HEK293T (cell line): ENCODE measurements around the gene IGFBP6.

Experiments
- CTCF ChIA-PET: fragments of 350-600 bp; formaldehyde crosslinking; extraction: SDS; loops from one replicate; lab custom pipeline; 2021; ENCODE audit warnings: antibody characterized with exemption, inconsistent platforms; lab: Yijun Ruan, JAX
- POLR2A ChIA-PET: fragments of 350-600 bp; formaldehyde crosslinking; extraction: SDS; loops from one replicate; lab custom pipeline; 2020; ENCODE audit warnings: antibody characterized with exemption, inconsistent platforms; lab: Yijun Ruan, JAX
- DNase-seq: peaks from one replicate; pipeline ENCODE4 v3.0.0; 2012; ENCODE audit warnings: mixed read lengths; ENCODE audit errors: extremely low spot score
- ARNT ChIP-seq: fragments of 450-650 bp; IDR thresholded peaks from 2 replicates; pipeline ENCODE4 v1.6.1; 2017; ENCODE audit warnings: mild to moderate bottlenecking
- BHLHE40 ChIP-seq: fragments of 450-650 bp; IDR thresholded peaks from 2 replicates; pipeline ENCODE4 v1.6.1; 2016; ENCODE audit warnings: mild to moderate bottlenecking, moderate library complexity, borderline replicate concordance
- CTBP1 ChIP-seq: fragments of 450-650 bp; IDR thresholded peaks from 2 replicates; pipeline ENCODE4 v1.6.1; 2016; ENCODE audit warnings: borderline replicate concordance
- ELF4 ChIP-seq: fragments of 450-650 bp; IDR thresholded peaks from 2 replicates; pipeline ENCODE4 v1.6.1; 2017; ENCODE audit warnings: antibody characterized with exemption
- FOXA1 ChIP-seq: fragments of 450-650 bp; IDR thresholded peaks from 2 replicates; pipeline ENCODE4 v1.6.1; 2016; ENCODE audit warnings: mild to moderate bottlenecking
- FOXK2 ChIP-seq: fragments of 450-650 bp; IDR thresholded peaks from 2 replicates; pipeline ENCODE4 v1.6.1; 2016; ENCODE audit warnings: mild to moderate bottlenecking
- FOXM1 ChIP-seq: fragments of 450-650 bp; IDR thresholded peaks from 2 replicates; pipeline ENCODE4 v1.6.1; 2017; ENCODE audit warnings: mild to moderate bottlenecking, borderline replicate concordance
- HDGF ChIP-seq: fragments of 450-650 bp; IDR thresholded peaks from 2 replicates; pipeline ENCODE4 v1.6.1; 2017; ENCODE audit warnings: antibody characterized with exemption, borderline replicate concordance
- L3MBTL2 ChIP-seq: fragments of 450-650 bp; conservative IDR thresholded peaks from 2 replicates; pipeline ENCODE4 v1.6.1; 2016; ENCODE audit warnings: mild to moderate bottlenecking
- LEF1 ChIP-seq: fragments of 450-650 bp; IDR thresholded peaks from 2 replicates; pipeline ENCODE4 v1.6.1; 2017; ENCODE audit warnings: mild to moderate bottlenecking, borderline replicate concordance
- NFRKB ChIP-seq: fragments of 450-650 bp; IDR thresholded peaks from 2 replicates; pipeline ENCODE4 v1.6.1; 2016; ENCODE audit warnings: mild to moderate bottlenecking, moderate library complexity
- SP1 ChIP-seq: fragments of 450-650 bp; IDR thresholded peaks from 2 replicates; pipeline ENCODE4 v1.6.1; 2017
- SUZ12 ChIP-seq: fragments of 450-650 bp; IDR thresholded peaks from 2 replicates; pipeline ENCODE4 v1.6.1; 2016; ENCODE audit warnings: mild to moderate bottlenecking
- TARDBP ChIP-seq: fragments of 450-650 bp; IDR thresholded peaks from 2 replicates; pipeline ENCODE4 v1.6.1; 2016
- ZNF384 ChIP-seq: fragments of 450-650 bp; IDR thresholded peaks from 2 replicates; pipeline ENCODE4 v1.6.1; 2016
- TF ChIP-seq, protein P1 (sequence below): fragments of 450-650 bp; IDR thresholded peaks from 2 replicates; pipeline ENCODE4 v1.6.1; 2016

Gene IGFBP6

DNA sequence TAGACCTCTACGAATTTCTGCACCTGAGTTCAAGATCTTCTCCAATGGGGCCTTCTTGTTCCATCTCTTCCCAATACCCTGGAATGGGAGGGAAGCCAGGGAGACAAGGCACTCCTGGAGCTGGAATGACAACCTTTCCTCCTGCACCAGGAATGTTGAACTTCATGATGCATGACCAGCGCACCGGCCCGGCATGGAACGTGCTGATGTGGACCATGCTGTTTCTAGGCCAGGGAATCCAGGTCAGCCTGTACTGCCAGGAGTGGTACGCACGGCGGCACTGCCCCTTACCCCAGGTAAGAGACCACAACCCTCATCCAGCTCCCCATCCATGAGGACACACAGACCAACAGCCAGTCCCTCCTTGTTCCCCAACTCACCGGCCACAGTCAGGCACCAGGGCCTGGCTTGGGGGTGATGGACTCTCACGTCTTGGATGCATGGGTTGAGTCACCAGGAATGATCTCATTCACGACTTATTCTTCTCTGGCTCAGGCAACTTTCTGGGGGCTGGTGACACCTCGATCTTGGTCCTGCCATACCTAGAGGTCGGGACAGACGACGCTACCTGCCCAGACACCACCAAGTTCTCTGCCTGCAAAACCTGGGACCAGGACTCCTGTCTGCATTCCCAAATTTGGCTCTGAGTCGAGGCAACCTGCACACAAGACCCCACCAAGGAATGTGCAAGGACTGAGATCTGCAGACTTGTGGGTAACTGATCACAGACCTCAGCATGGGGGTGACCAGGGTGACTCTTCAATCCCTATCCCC is 26.3 kb downstream of the IGFBP6 start:
- ChIA-PET POLR2A (interaction anchor here (0.9 kb wide), 1 partner anchor 52 kb away, joined by 3 read pairs; no protein-coding TSS in a partner anchor), CTCF (no interaction called here)
- DNase-seq = no peak
- TF ChIP-seq FOXK2 (no peak), BHLHE40 (no peak), ARNT (no peak), CTBP1 (no peak), SP1 (no peak), FOXM1 (no peak), ZNF384 (no peak)

DNA sequence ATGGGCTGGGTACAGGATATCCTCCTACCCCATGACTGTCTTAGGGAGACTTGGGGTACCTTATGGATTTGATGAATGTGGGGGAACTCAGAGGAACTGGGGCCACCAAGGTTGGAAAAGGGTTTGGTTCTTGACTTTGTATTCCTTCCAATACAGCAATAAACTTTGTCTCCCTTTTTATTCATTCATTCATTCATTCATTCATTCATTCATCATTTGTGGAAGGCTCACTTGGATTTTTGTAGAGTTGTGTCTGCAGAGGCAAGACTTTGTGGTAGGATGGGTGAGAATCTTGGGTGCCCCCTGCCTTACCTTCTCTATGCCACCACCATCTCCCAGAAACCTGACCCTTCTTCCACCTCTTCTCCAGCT is 26.9 kb downstream of the IGFBP6 start:
- ChIA-PET POLR2A (no interaction called here), CTCF (no interaction called here)
- TF ChIP-seq LEF1 = no peak
- TF ChIP-seq FOXM1 = no peak
- no peak for TF ChIP-seq NFRKB
- TF ChIP-seq FOXK2 = no peak
- no peak for TF ChIP-seq SP1
- no peak for TF ChIP-seq ELF4
- no peak for TF ChIP-seq ZNF384
- no peak for TF ChIP-seq SUZ12
- TF ChIP-seq CTBP1 = no peak
- TF ChIP-seq L3MBTL2 = no peak
- TF ChIP-seq FOXA1 = no peak
- TF ChIP-seq HDGF = no peak
- no peak for TF ChIP-seq BHLHE40
- TF ChIP-seq ARNT = no peak
- TF ChIP-seq, protein P1, sequence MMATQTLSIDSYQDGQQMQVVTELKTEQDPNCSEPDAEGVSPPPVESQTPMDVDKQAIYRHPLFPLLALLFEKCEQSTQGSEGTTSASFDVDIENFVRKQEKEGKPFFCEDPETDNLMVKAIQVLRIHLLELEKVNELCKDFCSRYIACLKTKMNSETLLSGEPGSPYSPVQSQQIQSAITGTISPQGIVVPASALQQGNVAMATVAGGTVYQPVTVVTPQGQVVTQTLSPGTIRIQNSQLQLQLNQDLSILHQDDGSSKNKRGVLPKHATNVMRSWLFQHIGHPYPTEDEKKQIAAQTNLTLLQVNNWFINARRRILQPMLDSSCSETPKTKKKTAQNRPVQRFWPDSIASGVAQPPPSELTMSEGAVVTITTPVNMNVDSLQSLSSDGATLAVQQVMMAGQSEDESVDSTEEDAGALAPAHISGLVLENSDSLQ = no peak
- no peak for TF ChIP-seq TARDBP
- DNase-seq = no peak

DNA sequence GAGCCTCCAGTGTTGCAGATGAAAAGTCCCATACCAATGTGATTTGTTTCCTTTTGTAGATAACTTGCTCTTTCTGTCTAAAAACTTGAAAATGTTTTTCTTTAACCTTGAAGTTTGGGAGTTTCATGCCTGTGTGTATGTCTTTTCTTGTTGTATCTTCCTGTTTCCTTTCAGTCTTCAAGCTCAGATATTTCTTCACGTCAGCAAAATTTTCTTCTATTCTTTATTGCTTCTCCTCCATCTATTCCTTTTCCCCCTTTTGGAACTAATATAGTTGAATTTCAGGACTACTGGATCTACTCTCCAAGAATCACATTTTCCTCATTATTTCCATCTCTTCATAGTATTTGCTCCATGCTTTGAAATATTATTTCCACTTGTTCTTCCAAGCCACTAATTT is 29.7 kb downstream of the IGFBP6 start:
- TF ChIP-seq CTBP1 (no peak), FOXM1 (no peak), SP1 (no peak), ELF4 (no peak), TARDBP (no peak), SUZ12 (no peak), BHLHE40 (no peak), ZNF384 (no peak), L3MBTL2 (no peak), HDGF (no peak), FOXK2 (no peak), NFRKB (no peak), LEF1 (no peak), ARNT (no peak), FOXA1 (no peak)
- TF ChIP-seq, protein P1 = no peak
- ChIA-PET POLR2A (no interaction called here), CTCF (no interaction called here)
- no peak for DNase-seq

DNA sequence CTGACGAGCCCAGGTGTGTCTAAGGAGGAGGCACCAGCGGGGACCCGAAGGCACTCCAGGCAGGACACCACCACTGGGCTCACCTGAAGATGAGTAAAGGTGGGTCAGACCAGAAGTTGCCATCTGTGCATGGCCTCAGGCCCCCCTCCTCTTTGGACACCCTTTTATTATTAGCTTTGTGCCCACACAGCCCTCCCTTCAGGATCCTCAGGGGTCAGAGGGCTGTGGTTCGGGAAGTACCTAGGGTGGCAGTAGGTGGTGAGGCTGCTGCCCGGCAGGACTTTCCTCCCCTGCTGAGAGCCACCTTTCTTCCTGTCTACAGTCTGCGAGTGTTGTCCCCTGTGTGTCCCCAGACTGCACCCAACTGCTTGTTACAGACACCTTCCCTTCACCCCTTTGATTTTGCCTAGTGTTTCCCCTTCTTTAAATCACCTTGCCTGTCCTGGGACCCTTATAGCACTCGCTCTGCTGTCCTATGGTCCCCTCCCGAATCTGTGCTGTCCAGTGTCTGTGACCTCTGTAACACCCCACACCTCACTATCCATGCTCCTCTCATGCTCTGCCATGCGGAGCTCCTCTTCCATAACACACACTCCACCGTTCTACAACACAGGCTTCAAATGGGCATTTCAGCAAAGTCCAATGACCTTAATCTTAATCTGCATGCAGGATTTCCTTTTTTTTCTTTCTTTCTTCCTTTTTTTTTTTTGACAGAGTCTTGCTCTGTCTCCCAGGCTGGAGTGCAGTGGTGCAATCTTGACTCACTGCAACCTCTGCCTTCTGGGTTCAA is 31.5 kb downstream of the IGFBP6 start:
- POLR2A ChIA-PET = no interaction called here
- CTCF ChIA-PET = interaction anchor here (0.7 kb wide), 1 partner anchor 275 kb away, joined by 9 read pairs; no protein-coding TSS in a partner anchor
- TF ChIP-seq ARNT (no peak), LEF1 (no peak), ZNF384 (no peak), FOXK2 (no peak), SP1 (no peak), L3MBTL2 (no peak), BHLHE40 (no peak), SUZ12 (no peak), NFRKB (no peak), TARDBP (no peak), ELF4 (no peak), FOXM1 (no peak), CTBP1 (no peak), FOXA1 (no peak), HDGF (no peak)
- TF ChIP-seq, protein P1 = no peak
- no peak for DNase-seq

DNA sequence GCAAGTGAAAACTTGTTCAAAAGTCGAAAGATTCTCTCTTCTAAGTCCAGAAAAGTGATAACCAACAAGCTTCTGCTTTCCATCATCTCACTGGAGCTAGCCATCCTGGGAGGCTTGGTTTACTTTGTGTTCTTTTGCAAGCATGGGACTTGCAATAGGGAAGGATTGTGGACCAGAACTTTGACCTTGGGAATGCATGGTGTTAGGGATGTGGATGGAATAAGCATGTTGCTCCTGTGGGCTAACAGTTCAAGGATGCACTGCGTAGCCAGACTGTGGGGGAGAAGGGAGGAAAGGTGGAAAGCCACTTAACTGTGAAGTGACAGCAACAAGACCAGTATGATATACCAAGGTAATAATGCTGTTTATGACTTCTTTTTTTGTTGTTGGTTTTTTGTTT is 34.4 kb downstream of the IGFBP6 start:
- TF ChIP-seq SP1 (no peak), TARDBP (no peak), FOXK2 (no peak), LEF1 (no peak), HDGF (no peak), CTBP1 (no peak), FOXA1 (no peak)
- CTCF ChIA-PET = no interaction called here
- POLR2A ChIA-PET = no interaction called here

More for the DNA sequence above, 34.4 kb downstream of the IGFBP6 start:
- no peak for DNase-seq
